ENCODE measurements around the gene UPF3A. TPM values are rescaled to one million over a fixed set of nuclear protein-coding genes. Genes with fewer than 3 reads are reported as not detected.
A peak's percentile ranks its signal among the peaks of the same experiment; 100 is the strongest.

The UPF3A gene
- total RNA-seq, 4 donors from 2014 or later: 19.1 to 42.5 (median 25.6) TPM

DNA sequence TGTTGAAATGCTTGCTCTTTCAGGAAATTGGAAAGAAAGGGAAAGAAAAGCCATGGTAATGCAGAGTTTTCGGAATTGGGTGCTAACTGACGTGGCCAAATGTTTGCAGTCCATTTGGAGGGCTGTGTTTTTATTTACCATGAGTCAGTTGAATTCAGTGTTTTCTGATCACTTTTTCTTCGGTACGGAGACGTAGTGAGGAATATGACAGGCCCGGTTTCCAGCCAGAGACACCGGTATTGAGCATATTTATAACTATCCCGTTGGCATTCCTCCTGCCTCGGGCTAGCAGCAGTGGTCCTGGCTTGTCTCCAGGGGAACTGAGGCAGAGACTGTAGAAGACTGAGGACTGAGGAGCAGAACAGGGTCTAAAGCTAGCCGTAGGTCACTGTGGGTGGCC lies 45.7 kb upstream of the UPF3A start:
- H3K9me3 ChIP-seq: no peaks in the 10 kb centered on the region
- TF ChIP-seq, protein P1, sequence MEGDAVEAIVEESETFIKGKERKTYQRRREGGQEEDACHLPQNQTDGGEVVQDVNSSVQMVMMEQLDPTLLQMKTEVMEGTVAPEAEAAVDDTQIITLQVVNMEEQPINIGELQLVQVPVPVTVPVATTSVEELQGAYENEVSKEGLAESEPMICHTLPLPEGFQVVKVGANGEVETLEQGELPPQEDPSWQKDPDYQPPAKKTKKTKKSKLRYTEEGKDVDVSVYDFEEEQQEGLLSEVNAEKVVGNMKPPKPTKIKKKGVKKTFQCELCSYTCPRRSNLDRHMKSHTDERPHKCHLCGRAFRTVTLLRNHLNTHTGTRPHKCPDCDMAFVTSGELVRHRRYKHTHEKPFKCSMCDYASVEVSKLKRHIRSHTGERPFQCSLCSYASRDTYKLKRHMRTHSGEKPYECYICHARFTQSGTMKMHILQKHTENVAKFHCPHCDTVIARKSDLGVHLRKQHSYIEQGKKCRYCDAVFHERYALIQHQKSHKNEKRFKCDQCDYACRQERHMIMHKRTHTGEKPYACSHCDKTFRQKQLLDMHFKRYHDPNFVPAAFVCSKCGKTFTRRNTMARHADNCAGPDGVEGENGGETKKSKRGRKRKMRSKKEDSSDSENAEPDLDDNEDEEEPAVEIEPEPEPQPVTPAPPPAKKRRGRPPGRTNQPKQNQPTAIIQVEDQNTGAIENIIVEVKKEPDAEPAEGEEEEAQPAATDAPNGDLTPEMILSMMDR (IDR thresholded peaks at IDR 0.05): no peak
- no peak for TF ChIP-seq POLR2A (IDR thresholded peaks at IDR 0.05)
- no peak for DNase-seq
- H3K4me1 ChIP-seq: peaks cover 8 to 21% (median 9%) of the 10 kb centered on the region in 3 donors
- WGBS, 2 donors: 6 to 10% methylated on average over 9 to 10 of the region's 10 CpGs
- H3K36me3 ChIP-seq: peaks cover 10 to 42% (median 28%) of the 10 kb centered on the region in 3 donors
- H3K4me3 ChIP-seq: peak overlapping the region; percentile 83 to 94 (median 88)
- peaks cover 0 to 4% (median 0%) of the 10 kb centered on the region in 4 donors for H3K27me3 ChIP-seq
- peak overlapping the region; percentile 7 to 91 (median 85) for H3K27ac ChIP-seq
- intact Hi-C loops (cut with DNase I): no loop called here

DNA sequence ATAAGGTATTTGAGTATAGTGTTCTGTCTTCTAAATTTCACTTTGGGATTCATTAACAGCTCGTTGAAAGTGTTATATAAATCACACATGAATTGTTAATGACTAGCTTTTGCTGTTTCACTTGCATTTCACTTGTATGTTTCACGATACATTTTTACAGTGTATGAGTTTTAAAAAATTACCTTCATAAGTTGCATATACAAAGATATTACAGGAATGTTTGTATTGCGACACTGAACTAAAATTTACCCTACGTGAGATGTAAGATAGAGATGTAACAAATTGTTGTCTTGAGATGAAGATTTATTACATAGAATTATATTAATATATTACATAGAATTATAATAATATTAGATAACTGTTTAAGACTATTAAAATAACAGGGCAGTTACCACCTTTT lies 45.2 kb upstream of the UPF3A start:
- DNase-seq: no peak
- no peaks in the 10 kb centered on the region for H3K27me3 ChIP-seq
- H3K4me3 ChIP-seq: peak overlapping the region in 3 of 4 donors; percentile 83 to 94 (median 91)
- no peaks in the 10 kb centered on the region for H3K9me3 ChIP-seq
- TF ChIP-seq, protein P1 (IDR thresholded peaks at IDR 0.05): no peak
- intact Hi-C loops (cut with DNase I): no loop called here
- H3K4me1 ChIP-seq: peaks cover 8 to 21% (median 9%) of the 10 kb centered on the region in 3 donors
- WGBS, 2 donors: 67 to 71% methylated on average over 4 of the region's 4 CpGs
- H3K27ac ChIP-seq: peak overlapping the region in 2 of 4 donors; percentile 87 to 91
- peaks cover 10 to 48% (median 32%) of the 10 kb centered on the region in 3 donors for H3K36me3 ChIP-seq

DNA sequence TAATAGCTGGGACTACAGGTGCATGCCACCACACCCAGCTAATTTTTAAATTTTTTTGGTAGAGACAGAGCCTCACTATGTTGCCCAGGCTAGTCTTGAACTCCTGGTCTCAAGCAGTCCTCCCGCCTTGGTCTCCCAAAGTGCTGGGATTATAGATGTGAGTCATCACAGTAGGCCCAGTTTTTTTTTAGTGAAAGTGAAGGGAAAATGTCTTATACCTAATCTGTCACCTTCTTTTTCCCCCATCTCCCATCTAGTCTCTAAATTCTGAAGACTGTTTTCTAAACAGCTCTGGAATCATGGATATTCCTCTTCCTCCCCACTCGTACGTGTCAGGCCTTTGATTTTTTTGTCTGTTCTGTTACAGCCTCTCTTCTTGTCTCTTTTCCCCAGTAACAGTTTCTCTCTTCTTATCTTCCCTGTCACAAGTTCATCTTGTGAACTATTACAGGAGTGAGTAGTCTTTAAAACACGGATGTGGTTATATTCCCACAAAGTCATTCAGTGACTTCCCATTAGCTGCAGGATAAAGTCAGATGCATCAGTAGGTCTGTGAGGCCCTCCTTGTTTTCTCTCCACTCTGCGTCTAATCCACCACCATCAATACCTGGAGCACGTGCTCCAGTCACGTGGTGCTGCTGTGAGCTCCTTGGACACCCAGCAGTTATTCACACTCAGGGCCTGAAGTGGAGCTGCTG lies 43.8 kb upstream of the UPF3A start:
- no peak overlapping the region for H3K4me3 ChIP-seq
- no peak for DNase-seq
- H3K9me3 ChIP-seq: no peaks in the 10 kb centered on the region
- WGBS, 2 donors: 84 to 86% methylated on average over 7 of the region's 7 CpGs
- TF ChIP-seq POLR2A (IDR thresholded peaks at IDR 0.05): no peak
- TF ChIP-seq, protein P1 (IDR thresholded peaks at IDR 0.05): no peak
- H3K27ac ChIP-seq: no peak overlapping the region
- intact Hi-C loops (cut with DNase I): no loop called here
- no peaks in the 10 kb centered on the region for H3K27me3 ChIP-seq
- H3K36me3 ChIP-seq: peaks cover 14 to 61% (median 40%) of the 10 kb centered on the region in 3 donors
- H3K4me1 ChIP-seq: peaks cover 8 to 21% (median 9%) of the 10 kb centered on the region in 3 donors

DNA sequence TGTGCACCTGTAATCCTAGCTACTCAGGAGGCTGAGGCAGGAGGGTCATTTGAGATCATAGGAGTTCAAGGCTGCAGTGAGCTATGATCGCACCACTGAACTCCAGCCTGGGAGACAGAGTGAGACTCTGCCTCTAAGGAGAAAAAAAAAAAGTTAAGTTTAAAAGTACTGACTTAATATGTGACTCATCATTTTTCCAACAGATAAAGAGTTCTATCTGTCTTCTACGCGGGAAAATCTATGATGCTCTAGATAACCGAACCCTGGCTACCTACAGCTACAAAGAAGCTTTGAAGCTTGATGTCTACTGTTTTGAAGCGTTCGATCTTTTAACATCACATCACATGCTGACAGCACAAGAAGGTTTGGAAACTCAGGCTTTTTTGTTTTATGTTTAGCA lies 39.5 kb upstream of the UPF3A start:
- Histone ChIP-seq H3K4me3 (no peak overlapping the region), H3K4me1 (peaks cover 0 to 3% (median 0%) of the 10 kb centered on the region in 3 donors), H3K9me3 (no peaks in the 10 kb centered on the region), H3K36me3 (peaks cover 21 to 100% (median 67%) of the 10 kb centered on the region in 3 donors), H3K27ac (no peak overlapping the region), H3K27me3 (no peaks in the 10 kb centered on the region)
- intact Hi-C loops (cut with DNase I): no loop called here
- WGBS, 2 donors: 91% methylated on average over 6 of the region's 6 CpGs
- no peak for DNase-seq
- TF ChIP-seq, protein P1 (IDR thresholded peaks at IDR 0.05): no peak

DNA sequence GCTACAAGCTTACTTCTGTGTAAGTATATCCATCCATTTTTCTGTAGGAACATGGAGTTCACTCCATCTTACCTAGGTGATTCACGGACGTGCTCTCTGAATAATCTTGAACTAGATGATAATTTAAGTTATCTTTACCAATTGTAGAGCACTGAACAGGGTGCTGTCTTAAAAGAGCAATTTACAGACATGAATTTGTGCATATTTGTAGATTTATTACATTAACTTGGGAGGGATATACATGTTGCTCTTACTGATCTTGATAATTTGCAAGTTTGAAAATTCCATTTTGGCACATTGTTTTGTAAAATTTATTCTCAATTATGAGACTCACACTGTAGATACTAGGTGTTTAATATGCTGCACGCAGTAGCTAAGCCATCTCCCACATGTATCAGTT lies 37.4 kb upstream of the UPF3A start:
- no peak for TF ChIP-seq POLR2A (IDR thresholded peaks at IDR 0.05)
- TF ChIP-seq, protein P1 (IDR thresholded peaks at IDR 0.05): no peak
- Histone ChIP-seq H3K4me1 (peaks cover 0 to 3% (median 0%) of the 10 kb centered on the region in 3 donors), H3K27ac (no peak overlapping the region), H3K27me3 (no peaks in the 10 kb centered on the region), H3K36me3 (peaks cover 11 to 100% (median 56%) of the 10 kb centered on the region in 3 donors), H3K4me3 (no peak overlapping the region), H3K9me3 (no peaks in the 10 kb centered on the region)
- WGBS, 2 donors: 89 to 97% methylated on average over 3 of the region's 3 CpGs
- intact Hi-C loops (cut with DNase I): no loop called here
- no peak for DNase-seq
